Cardiac muscle cell (in vitro differentiated cells and primary cell): ENCODE data around the gene MAPK8. TPM values are rescaled to one million over a fixed set of nuclear protein-coding genes. Genes with fewer than 3 reads are reported as not detected.
A peak's percentile ranks its signal among the peaks of the same experiment; 100 is the strongest.

ENCODE experiments used
- DNase-seq, 2 donors: peaks; one replicate each; pipeline versions ENCODE4 v3.0.0 to v3.0.0-alpha.2; 2010 to 2017; ENCODE audit warnings: low read depth in 1 of 2, low spot score in 1 of 2
- H3K27ac ChIP-seq: fragments of 200-600 bp; sonication (generic); 2 replicates; pipeline ENCODE4 v1.5.1; 2016
- H3K27me3 ChIP-seq: fragments of 200-600 bp; sonication (generic); 2 replicates; pipeline ENCODE4 v1.6.0; 2016; ENCODE audit warnings: control low read depth
- H3K36me3 ChIP-seq: fragments of 200-600 bp; sonication (generic); 2 replicates; pipeline ENCODE4 v1.5.1; 2016; ENCODE audit warnings: control low read depth
- H3K4me1 ChIP-seq: fragments of 200-600 bp; sonication (generic); 2 replicates; pipeline ENCODE4 v1.8.1; 2017; ENCODE audit warnings: low read depth, mild to moderate bottlenecking, mixed run types
- H3K4me3 ChIP-seq: fragments of 200-600 bp; sonication (generic); 2 replicates; pipeline ENCODE4 v1.5.1; 2016; ENCODE audit warnings: mild to moderate bottlenecking
- H3K9me3 ChIP-seq: fragments of 200-600 bp; sonication (generic); 2 replicates; pipeline ENCODE4 v1.5.1; 2017; ENCODE audit warnings: low read depth, mild to moderate bottlenecking, control low read depth
- CTCF ChIP-seq: IDR thresholded peaks from 2 replicates; pipeline ENCODE4 v1.5.1; 2012; ENCODE audit warnings: low read depth, mild to moderate bottlenecking, low read length
- polyA plus RNA-seq: library from polyadenylated mRNA; unstranded; fragments of >200 nt; fragmentation: Nextera tagmentation; extraction: Ambion mirVana; gene quantifications from 2 replicates; pipeline ENCODE4 v1.2.1, GENCODE V29; 2016
- total RNA-seq: library from RNA; depleted of rRNA; stranded (reverse); fragments of >200 nt; gene quantifications from 2 replicates; pipeline ENCODE4 v1.2.3, GENCODE V29; 2016

The MAPK8 gene
- total and polyA plus RNA-seq, 2 experiments from 2014 or later = 15.4 to 40.8 TPM

DNA sequence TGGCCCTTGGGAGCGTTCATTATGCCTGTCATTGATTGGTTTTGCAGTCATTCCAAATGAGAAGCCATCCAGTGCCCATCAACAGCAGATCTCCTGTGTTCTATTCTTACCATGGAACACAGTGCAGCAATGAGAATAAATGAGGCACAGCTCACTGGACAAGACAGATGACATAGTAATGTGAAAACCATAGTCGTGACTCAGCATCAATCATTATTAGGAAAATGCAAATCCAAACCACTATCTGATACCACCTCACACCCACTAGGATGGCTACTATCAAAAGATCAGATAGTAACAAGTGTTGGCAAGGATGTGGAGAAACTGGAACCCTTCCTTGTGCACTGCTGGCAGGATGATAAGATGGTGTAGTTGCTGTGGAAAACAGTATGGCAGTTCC lies 153.7 kb downstream of the MAPK8 start:
- Histone ChIP-seq H3K9me3 (no peaks in the 10 kb centered on the region), H3K4me1 (peaks cover 11% of the 10 kb centered on the region), H3K27me3 (no peaks in the 10 kb centered on the region), H3K4me3 (no peak overlapping the region), H3K27ac (no peak overlapping the region), H3K36me3 (no peaks in the 10 kb centered on the region)
- DNase-seq = no peak
- TF ChIP-seq CTCF = no peak

DNA sequence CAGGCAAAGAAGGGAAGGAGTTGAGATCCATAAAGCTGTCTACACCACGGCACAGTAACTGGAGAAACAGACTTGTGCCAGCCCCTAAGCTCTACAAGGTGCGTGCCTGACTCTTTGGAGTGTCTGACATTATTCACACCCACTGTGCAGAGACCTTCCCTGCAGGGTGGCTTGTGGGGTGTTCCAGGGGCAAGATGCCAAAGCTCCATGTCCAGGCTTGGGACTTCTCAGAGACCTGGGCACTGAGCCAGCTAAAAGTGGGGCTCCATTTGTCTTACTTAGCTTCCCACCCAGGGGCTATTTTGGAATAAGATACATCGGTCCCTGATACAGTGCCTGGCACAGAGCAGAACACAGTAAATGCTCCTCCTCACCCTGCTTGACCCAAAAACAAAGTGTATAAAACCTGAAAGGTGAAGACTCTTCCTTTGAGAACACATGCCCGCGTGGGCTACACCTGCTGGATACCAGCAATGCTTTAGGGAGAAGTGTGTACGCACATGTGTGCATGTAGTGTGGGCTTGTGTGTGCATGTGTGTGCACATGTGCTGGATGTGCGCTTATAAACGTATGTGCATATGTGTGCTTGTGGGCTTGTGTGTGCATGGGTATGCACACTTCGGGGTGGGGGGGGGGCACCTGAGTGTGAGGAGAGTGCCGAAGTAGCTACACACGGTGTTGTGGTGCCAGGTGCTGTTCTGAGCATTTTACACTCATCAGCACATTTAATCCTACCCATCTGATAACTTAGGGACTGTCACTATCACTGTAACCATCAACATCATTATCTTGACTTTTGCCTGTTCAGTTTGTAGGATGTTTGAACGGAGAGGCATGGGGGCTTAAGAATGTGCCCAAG lies 155.4 kb downstream of the MAPK8 start:
- no peak for DNase-seq
- Histone ChIP-seq H3K4me3 (no peak overlapping the region), H3K36me3 (no peaks in the 10 kb centered on the region), H3K9me3 (no peaks in the 10 kb centered on the region), H3K27me3 (peaks cover 10% of the 10 kb centered on the region), H3K27ac (no peak overlapping the region), H3K4me1 (no peaks in the 10 kb centered on the region)
- no peak for TF ChIP-seq CTCF

DNA sequence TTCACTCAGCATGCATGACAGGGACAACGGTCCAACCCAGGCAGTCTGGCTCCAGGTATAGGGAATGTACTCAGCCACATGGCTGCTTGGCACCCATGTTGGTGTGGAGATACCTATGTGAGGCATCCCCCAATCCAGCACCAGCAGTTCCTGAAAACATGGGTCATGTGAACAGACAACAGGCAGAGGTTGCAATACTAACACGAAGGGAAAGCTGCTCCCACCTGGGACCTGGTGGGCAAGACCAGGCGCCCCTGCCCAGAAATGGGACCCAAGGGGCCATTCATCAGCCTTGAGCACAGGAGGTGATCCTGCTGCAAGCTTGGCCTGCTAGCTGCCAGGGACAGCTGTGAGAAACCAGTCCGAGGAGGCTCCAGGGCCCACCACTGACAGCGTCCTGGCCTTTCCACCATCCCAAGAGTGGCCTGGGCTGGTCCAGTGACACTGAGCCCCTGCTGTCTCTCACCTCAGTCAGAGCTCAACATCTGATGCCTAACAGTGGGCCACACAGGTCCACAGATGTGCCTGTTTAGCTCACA lies 156.1 kb downstream of the MAPK8 start:
- no peaks in the 10 kb centered on the region for H3K9me3 ChIP-seq
- no peaks in the 10 kb centered on the region for H3K36me3 ChIP-seq
- no peaks in the 10 kb centered on the region for H3K4me1 ChIP-seq
- no peak overlapping the region for H3K4me3 ChIP-seq
- TF ChIP-seq CTCF = no peak
- no peak for DNase-seq
- H3K27ac ChIP-seq = no peak overlapping the region
- H3K27me3 ChIP-seq = peaks cover 13% of the 10 kb centered on the region

- TF ChIP-seq CTCF = no peak
- no peaks in the 10 kb centered on the region for H3K9me3 ChIP-seq
- DNase-seq = peak in 1 of 2 donors; percentile 61
- peaks cover 13% of the 10 kb centered on the region for H3K27me3 ChIP-seq
- no peaks in the 10 kb centered on the region for H3K36me3 ChIP-seq
- H3K27ac ChIP-seq = no peak overlapping the region
- H3K4me3 ChIP-seq = no peak overlapping the region
- H3K4me1 ChIP-seq = peaks cover 7% of the 10 kb centered on the region
These were observed 157.0 kb downstream of the MAPK8 start for GRCh38 chr10:48463318-48464003.

DNA sequence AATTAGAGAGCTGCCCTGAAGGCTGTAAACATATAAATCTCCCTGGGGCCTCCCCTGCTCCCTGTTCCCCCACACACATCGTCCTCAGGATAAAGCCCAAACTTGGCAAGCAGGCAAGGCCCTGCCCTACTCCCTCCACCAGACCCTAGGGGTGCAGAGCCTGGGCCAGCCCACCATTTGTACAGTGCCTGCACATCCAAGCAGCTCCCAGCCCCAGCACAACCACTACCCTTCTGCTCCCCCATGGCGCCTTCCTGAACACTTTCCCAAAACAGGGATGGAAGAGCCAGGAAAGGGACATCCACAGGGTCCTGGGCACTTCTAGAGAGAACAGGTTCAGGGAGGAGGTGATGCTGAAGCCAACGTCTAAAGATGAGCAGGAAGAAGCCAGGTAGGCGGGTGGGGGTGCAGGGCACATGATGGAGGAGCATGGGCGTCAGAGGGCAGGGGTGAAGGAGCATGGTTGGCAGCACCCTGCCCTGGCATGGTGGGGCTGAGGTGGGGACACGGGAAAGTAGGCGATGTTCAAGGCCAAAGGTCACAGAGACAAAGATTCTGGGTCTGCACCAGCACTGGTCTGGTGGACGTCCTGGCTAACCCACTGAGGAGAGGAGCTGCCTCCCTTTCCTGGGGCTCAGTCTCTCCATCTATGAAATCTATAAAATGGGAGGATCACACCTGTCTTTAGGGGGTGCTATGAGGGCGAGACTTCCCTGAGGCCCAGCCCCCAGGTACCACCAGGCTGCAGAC lies 157.8 kb downstream of the MAPK8 start:
- no peak for DNase-seq
- peaks cover 7% of the 10 kb centered on the region for H3K4me1 ChIP-seq
- H3K9me3 ChIP-seq = no peaks in the 10 kb centered on the region
- H3K27me3 ChIP-seq = peaks cover 13% of the 10 kb centered on the region
- no peak overlapping the region for H3K4me3 ChIP-seq
- H3K27ac ChIP-seq = no peak overlapping the region
- H3K36me3 ChIP-seq = no peaks in the 10 kb centered on the region
- TF ChIP-seq CTCF = no peak
